Measurements from ENCODE around the gene TNFAIP3.
A peak's percentile ranks its signal among the peaks of the same experiment; 100 is the strongest.
"Not testable (repeated sequence)": the region's sequence is repeated elsewhere in the genome, so short reads cannot be mapped to it uniquely, and the experiment has no call there.

The TNFAIP3 gene

DNA sequence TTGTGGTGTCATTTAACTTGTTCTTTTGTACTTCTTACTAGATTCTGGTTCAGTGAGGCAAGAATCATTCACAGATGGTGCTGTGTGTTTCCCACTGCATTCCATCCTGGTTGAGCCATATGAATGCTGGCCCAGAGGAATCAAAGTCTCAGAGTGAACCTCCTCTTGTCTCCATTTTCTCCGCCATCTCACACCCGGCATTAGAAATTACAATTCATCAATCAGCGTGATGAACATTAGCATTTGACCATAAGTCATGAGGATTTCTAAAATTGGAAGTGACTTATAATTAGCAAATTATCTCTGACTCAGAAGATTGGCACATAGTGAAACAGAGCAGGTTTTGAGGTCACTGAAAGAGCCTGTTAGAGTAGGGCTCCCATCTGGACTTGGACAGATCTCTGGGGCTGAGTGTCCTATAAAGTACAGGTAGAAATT is 25.2 kb downstream of the TNFAIP3 start:
- H3K4me3 ChIP-seq (ENCODE audit: low read length): no peak overlapping the region
- peak; percentile 82 for DNase-seq (ENCODE audit: low read depth)
- TF ChIP-seq, protein P1, sequence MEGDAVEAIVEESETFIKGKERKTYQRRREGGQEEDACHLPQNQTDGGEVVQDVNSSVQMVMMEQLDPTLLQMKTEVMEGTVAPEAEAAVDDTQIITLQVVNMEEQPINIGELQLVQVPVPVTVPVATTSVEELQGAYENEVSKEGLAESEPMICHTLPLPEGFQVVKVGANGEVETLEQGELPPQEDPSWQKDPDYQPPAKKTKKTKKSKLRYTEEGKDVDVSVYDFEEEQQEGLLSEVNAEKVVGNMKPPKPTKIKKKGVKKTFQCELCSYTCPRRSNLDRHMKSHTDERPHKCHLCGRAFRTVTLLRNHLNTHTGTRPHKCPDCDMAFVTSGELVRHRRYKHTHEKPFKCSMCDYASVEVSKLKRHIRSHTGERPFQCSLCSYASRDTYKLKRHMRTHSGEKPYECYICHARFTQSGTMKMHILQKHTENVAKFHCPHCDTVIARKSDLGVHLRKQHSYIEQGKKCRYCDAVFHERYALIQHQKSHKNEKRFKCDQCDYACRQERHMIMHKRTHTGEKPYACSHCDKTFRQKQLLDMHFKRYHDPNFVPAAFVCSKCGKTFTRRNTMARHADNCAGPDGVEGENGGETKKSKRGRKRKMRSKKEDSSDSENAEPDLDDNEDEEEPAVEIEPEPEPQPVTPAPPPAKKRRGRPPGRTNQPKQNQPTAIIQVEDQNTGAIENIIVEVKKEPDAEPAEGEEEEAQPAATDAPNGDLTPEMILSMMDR (IDR thresholded peaks at IDR 0.05; ENCODE audit: insufficient read depth, low read depth, low read length, missing control alignments): no peak

- no peak for DNase-seq (ENCODE audit: low read depth)
- TF ChIP-seq, protein P1 (IDR thresholded peaks at IDR 0.05; ENCODE audit: insufficient read depth, low read depth, low read length, missing control alignments): no peak
- no peak overlapping the region for H3K4me3 ChIP-seq (ENCODE audit: low read length)
These were observed 26.1 kb downstream of the TNFAIP3 start for GRCh38 chr6:137893181-137893580.

DNA sequence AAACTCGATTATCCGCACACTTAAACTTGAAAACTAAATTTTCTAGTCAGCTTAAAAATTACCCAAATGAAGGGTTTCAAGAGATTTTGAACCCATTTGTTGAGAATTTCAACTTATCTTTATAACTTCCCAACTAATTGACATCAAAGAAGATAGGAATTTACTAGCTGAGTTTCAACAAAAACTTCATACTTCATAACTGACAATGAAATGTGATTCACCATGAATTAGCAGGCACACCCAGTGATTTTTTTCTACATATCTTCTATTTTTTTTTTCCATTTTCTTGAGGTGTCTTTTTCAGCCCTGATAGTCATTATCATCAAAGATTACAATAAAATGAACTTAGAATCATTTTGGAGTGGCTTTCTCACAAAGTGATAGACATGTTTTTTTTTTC is 26.7 kb downstream of the TNFAIP3 start:
- DNase-seq (ENCODE audit: low read depth): peak; percentile 71

DNA sequence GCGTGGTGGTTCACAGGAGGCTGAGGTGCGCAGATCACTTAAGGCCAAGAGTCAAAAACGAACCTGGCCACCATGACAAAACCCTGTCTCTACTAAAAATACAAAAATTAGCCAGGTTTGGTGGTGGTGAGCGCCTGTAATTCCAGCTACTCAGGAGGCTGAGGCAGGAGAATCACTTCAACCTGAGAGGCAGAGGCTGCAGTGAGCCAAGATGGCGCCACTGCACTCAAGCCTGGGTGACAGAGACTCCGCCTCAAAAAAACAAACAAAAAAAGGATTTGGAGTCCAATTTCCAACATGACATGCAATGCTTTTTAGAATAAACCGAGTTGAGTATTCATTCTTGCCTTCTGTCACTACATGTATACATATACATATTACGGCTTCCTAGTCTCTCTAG is 27.3 kb downstream of the TNFAIP3 start:
- not testable (repeated sequence) for H3K4me3 ChIP-seq (ENCODE audit: low read length); DNase-seq (ENCODE audit: low read depth)

More for the DNA sequence above, 26.7 kb downstream of the TNFAIP3 start:
- H3K4me3 ChIP-seq (ENCODE audit: low read length): no peak overlapping the region
- TF ChIP-seq, protein P1 (IDR thresholded peaks at IDR 0.05; ENCODE audit: insufficient read depth, low read depth, low read length, missing control alignments): no peak

GRCh38 chr6:137894779-137895385 is 27.8 kb downstream of the TNFAIP3 start:
- TF ChIP-seq, protein P1 (IDR thresholded peaks at IDR 0.05; ENCODE audit: insufficient read depth, low read depth, low read length, missing control alignments): no peak
- H3K4me3 ChIP-seq (ENCODE audit: low read length): no peak overlapping the region
- peak; percentile 83 for DNase-seq (ENCODE audit: low read depth)

DNA sequence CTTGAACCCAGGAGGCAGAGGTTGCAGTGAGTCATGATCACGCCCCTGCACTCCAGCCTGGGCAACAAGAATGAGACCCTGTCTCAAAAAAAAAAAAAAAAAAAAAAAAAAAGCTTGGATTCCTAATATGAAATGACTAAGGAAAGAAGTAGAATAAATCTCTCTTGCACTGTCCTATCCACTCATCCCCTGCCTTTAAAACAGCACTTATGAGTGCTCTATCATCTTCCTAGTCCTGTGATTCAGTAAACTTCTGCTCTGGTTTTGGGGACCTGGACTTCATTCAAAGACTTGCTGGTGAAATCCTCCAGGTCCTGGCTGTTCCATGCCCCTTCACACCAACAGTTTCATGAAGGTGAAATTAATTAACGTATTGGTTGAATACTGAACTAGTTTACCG is 29.6 kb downstream of the TNFAIP3 start:
- no peak overlapping the region for H3K4me3 ChIP-seq (ENCODE audit: low read length)
- TF ChIP-seq, protein P1 (IDR thresholded peaks at IDR 0.05; ENCODE audit: insufficient read depth, low read depth, low read length, missing control alignments): no peak
- DNase-seq (ENCODE audit: low read depth): no peak

- no peak for DNase-seq (ENCODE audit: low read depth)
- TF ChIP-seq, protein P1 (IDR thresholded peaks at IDR 0.05; ENCODE audit: insufficient read depth, low read depth, low read length, missing control alignments): no peak
- no peak overlapping the region for H3K4me3 ChIP-seq (ENCODE audit: low read length)
These were observed 33.8 kb downstream of the TNFAIP3 start for GRCh38 chr6:137900815-137901214.
